Skin of body (tissue), 1 donor: ENCODE data around the gene CCN5. TPM values are rescaled to one million over a fixed set of nuclear protein-coding genes. Genes with fewer than 3 reads are reported as not detected.

ENCODE experiments used
- total RNA-seq: library from RNA; depleted of rRNA; stranded (reverse); fragments of >200 nt; gene quantifications from one replicate; pipeline ENCODE4 v1.2.3, GENCODE V29; 2014

Gene CCN5
- total RNA-seq, 1 donor from 2014 or later, result 0.20 TPM

Other genes starting within 250 kb of the CCN5 start
- 6.2 TPM for gene TTPAL, start 239.5 kb upstream of the CCN5 start, total RNA-seq
- gene SERINC3, start 193.3 kb upstream of the CCN5 start, total RNA-seq, result 45.7 TPM
- 21.8 TPM for gene PKIG, start 132.8 kb upstream of the CCN5 start, total RNA-seq
- gene ADA, start 63.7 kb upstream of the CCN5 start, total RNA-seq, result 5.5 TPM
- gene KCNK15, start 30.5 kb downstream of the CCN5 start, total RNA-seq, result 0.59 TPM
- gene RIMS4, start 95.2 kb downstream of the CCN5 start, total RNA-seq, result 1.3 TPM
- 87.6 TPM for gene YWHAB, start 170.3 kb downstream of the CCN5 start, total RNA-seq
- 18.3 TPM for gene PABPC1L, start 194.7 kb downstream of the CCN5 start, total RNA-seq
- 4.8 TPM for gene TOMM34, start 245.0 kb downstream of the CCN5 start, total RNA-seq